NCI-H146 (cell line): ENCODE data around the gene LBH.

Experiments used
- DNase-seq: peaks from one replicate; lab custom pipeline; 2025; lab: John Stamatoyannopoulos, UW

The LBH gene

DNA sequence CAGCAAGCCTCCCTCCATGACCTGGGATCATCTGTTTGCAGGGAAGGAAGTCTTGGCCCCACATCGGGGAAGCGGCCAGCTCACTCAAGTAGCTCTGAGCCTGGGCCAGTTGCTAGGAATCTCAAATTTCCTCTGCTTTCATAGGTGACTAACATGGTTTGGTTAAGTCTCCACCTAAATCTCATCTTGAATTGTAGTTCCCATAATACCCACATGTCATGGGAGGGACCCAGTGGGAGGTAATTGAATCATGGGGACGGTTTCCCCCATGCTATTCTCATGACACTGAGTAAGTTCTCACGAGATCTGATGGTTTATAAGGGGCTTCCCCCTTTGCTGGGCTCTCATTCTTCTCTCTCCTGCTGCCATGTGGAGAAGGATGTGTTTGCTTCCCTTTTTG is 75.2 kb downstream of the LBH start:
- no peak for DNase-seq

DNA sequence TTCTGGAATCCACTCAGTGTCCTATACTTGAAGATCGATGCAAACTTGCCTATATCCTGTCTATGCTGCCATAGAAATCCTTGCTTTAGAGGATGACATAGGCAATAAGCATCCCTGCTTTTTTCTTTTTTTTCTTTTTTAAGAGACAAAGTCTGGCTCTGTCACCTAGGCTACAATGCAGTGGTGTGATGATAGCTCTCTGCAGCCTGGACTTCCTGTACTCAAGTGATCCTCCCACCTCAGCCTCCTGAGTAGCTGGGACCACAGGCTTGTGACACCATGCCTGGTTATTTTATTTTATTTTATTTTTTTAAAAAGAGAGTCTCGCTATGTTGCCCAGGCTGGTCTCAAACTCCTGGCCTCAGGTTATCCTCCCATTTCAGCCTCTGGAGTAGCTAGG is 76.9 kb downstream of the LBH start:
- no peak for DNase-seq
